HG03457 (cell line): Measurements from ENCODE around the gene ZCWPW1.
"Not testable (repeated sequence)": the region's sequence is repeated elsewhere in the genome, so short reads cannot be mapped to it uniquely, and the experiment has no call there.

Source experiments
- ATAC-seq: cut with Tn5 transposase; IDR thresholded peaks from one replicate; pipeline ENCODE4 v1.9.1; 2021; ENCODE audit warnings: moderate number of reproducible peaks; ENCODE audit not compliant: unreplicated experiment

The ZCWPW1 gene

DNA sequence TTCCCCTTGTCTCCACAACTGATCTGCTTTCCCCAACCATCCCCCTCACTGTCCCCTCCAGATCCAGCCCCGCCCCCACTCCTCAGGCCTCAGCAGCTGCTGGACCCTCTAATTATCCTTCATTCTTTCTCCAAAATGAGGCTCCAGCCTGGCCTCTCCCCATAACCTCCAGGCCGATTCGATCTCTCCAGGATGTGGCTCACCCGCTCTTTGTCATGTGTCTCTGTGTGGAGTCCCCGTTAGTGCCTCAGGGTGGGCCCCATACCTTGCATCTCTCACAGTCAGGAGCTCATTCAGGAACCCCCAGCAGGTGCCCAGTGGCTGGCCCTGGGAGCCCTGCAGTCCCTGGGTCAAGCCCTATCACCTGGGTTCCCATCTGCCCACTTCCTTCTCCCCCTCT lies 53.9 kb downstream of the ZCWPW1 start:
- ATAC-seq = no peak

DNA sequence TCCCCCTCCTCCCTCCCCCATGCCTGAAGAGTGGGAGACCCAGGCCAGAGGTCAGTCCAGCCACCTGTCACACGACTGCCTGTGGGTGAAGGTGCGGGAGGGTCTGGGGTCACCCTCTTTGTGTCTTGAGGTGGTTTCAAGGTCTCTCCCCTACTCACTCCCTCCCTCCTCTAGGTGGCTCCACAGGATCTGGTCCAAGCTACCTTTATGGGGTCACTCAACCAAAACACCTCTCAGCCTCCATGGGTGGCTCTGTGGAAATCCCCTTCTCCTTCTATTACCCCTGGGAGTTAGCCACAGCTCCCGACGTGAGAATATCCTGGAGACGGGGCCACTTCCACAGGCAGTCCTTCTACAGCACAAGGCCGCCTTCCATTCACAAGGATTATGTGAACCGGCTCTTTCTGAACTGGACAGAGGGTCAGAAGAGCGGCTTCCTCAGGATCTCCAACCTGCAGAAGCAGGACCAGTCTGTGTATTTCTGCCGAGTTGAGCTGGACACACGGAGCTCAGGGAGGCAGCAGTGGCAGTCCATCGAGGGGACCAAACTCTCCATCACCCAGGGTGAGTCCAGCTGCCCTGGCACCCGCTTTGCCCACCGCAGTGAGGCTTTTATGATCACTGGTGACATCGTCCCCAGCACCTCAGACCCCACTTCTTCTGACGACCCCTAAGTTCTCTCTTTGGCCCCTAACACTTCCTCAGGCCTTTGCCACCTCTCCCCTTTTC lies 54.5 kb downstream of the ZCWPW1 start:
- not testable (repeated sequence) for ATAC-seq

DNA sequence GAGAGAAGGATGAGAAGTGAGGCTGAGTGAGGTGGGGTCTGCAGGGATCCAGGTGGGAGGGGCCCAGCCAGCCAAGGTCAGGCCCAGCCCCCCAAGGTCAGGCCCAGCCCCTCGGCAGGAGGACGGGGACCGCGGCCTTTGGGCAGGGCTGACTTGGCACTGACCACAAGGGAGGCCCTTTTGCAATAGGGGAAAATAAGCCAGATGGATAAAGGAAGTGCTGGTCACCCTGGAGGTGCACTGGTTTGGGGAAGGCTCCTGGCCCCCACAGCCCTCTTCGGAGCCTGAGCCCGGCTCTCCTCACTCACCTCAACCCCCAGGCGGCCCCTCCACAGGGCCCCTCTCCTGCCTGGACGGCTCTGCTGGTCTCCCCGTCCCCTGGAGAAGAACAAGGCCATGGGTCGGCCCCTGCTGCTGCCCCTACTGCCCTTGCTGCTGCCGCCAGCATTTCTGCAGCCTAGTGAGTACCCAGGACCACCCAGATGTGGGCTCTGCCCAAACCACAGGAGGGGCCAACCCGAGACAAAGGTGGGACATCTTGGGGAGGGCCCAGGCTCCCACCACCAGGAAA lies 55.2 kb downstream of the ZCWPW1 start, which contains the start of gene PILRA:
Gene PILRA (plus strand): TSS at position 227 of the 571 bp plus-strand sequence. CDS start 170 bp downstream, at position 397.
- ATAC-seq = no peak

DNA sequence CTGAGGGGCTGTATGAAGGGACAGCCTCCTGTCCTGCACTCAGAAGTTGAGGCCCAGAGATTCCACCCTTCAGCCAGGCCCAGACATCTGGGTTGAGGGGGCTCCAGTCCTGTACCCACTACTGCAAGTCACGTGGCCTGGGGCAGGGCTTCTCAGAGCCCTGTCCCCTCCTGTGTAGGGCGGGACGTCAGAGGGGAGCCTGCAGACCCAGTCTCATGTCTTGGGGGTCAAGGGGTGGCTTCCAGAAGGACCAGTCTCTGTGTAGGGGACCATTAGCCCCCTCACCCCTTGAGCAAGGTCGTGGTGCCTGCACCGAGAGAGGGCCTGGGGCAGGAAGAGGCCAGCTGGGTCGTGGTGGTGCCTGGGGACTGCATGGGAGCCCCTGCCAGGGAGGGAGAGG lies 55.8 kb downstream of the ZCWPW1 start:
- ATAC-seq = no peak

DNA sequence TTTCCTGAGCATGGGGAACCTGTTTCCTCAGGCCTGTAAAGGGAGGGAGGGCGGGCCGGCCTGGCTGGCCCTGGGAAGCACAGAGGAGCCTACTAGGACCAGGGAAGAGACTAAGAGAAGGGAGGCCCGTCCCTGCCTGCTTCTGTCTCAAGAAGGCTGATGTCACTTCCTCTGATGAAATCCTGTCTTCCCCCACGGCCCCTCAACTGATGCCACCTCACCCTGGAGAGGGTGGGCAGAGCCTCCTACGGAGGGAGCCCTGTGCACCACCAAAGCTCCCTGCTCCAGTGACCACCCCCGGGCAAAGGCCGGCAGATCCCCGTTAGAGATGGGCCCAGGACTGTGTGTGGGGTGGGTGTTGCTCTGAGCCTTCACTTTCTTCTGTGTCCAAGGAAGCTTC lies 56.2 kb downstream of the ZCWPW1 start:
- ATAC-seq = no peak

DNA sequence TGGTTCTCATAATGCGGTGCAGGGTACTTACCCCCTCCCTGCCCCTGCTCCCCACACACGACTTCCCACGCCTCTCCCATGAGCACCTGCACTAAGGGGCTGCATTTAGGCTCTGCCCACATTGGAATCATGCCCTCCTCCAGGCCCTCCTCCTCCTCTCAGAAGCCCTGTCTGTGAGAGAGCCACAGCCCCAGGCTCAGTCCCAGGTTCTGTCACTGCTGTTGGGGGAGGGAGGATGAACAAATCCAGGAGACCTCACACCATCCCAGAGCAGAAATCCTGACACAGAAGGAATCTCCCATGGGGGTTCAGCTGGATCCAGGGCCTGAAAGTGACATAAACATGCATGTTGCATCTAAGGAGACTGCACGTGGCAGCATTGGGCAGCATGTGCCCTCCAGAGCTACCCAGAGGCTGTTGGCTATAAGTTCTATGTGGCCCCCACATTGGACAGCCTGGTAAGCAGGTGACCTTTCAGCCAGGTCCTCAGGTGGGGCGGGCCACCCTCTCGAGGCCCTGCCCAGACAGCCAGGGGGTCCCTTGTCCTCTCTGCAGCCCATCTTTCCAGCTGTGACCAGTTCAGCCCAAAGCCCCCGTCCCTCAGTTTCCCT lies 56.8 kb downstream of the ZCWPW1 start:
- ATAC-seq = no peak

DNA sequence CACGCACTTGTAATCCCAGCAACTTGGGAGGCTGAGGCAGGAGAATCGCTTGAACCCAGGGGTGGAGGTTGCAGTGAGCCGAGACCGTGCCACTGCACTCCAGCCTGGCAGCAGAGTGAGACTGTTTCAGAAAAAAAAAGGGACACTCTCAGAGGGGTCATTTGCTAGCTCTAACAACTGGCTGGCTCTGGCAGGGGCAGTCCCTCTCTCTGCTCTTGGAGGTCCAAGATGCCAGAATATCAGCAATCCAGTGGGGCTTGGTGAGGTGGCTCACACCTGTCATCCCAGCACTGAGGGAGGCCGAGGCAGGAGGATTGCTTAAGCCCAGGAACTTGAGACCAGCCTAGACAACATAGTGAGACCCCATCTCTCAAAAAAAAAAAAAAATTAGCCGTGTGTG lies 57.8 kb downstream of the ZCWPW1 start:
- no peak for ATAC-seq

DNA sequence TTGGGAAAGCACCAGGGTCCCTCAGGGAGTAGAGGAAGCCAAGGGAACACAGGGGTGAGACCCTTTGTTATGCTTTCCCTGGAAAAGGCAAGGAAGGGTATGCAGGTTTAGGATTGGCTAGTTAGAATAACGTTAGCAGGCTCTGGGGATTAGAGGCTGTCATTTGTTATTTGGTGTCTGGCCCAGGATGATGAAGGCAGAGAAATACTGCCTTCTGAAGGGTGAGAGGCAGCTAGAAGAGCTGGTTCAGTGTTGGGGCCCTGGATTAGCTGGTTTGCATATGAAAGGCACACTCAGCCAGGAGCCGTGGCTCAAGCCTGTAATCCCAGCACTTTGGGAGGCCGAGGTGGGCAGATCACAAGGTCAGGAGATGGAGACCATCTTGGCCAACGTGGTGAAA lies 58.2 kb downstream of the ZCWPW1 start:
- ATAC-seq = no peak

DNA sequence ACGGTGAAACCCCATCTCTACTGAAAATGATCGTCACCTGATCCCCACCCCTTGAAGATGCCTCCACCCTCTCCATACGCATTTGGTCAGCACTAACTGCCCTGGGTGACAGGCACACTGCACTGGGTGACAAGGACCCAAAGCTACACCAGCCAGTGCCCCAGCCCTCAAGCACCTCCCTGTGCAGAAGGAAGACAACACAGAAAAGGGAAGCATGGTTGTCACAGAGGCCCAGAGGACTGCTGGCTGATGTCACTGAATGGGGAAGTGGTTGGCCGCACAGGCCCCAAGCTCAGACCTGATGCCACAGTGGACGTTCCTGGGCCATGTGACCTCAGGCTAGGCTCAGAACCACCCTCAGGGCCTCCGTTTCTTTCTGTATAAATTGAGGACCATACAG lies 59.4 kb downstream of the ZCWPW1 start:
- ATAC-seq = peak; percentile 51

DNA sequence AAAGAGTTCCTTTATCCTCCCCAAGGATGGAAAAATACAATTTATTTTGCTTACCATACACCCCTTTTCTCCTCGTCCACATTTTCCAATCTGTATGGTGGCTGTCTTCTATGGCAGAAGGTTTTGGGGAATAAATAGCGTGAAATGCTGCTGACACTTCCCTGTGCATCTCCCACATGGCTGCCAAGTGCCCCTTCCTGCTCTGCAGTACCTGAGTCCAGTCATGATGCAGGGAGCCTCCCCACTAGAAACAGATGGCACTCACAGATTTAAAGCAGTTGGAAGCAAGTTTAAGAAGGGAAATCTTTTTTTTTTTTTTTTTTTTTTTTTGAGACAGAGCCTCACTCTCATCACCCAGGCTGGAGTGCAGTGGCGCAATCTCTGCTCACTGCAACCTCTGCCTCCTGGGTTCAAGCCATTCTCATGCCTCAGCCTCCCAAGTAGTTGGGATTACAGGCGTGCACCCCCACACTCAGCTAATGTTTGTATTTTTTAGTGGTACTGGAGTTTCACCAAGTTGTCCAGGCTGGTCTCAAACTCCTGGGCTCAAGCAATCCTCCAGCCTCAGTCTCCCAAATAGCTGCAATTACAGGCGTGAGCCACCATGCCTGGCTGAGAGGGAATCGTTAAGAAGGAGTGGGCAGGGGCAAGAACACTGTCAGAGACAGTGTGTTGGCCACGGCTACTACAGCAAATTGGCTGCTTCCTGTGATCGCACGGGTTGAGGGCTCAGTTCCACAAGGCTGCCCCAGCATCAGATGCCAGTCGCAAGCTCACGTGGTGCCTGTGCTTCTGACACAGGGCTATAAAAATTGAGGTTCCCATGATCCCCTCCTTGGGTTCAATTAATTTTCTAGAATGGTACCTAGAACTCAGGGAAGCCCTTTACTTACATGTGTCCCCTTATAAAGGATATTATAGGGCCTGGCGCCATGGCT lies 60.6 kb downstream of the ZCWPW1 start:
- no peak for ATAC-seq

DNA sequence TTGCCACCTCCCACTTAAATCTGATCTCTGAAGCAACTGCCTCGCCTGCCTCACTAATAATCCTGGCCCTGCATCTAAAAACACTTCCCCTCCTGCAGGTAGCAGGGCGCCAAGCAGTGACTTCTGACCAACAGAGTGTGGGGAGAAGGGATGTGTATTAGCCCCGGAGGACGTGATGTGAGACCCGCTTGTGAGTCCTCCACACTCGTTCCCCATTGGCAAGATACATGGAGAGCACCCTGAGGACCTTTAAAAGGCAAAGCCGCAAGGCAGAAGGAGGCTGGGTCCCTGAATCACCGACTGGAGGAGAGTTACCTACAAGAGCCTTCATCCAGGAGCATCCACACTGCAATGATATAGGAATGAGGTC lies 61.3 kb downstream of the ZCWPW1 start:
- no peak for ATAC-seq

DNA sequence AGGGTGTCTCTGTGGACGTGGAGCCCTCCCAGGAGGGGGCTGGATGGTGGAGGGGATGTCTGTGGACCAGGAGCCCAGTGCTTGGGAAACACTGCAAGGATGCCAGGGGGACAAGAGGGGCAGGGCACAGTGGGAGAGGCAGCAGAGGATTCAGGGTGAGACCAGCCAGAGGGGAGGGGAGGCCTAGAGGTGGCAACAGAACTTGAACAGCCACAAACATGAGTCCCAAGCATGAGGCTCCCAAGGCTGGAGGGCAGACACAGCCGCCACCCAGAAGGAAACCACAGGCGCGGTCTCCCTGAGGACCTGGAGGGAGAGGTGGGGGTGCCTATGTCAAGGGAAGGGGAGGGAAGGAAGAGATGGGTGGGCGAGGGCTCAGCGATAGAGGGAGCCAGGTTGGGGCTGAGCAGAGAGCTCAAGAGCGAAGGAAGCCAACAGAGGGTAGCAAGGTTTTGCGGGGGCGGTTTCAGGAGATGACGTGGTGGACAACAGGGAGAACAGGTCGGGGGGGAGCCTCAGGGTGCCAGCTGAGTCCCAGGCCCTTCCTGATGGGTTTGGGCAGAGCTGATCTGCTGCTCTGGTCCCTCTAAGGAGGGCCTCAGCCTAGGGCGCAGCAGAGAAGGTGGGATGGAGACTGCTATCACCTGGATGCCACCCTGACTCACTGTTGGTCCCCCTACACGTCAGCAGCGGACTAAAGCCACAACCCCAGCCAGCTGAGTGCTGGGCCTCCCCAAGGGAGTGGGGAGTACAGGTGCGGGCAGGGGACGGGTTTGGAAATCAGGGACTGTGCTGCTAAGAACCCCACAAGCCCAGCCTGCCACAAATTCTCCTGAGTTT lies 61.9 kb downstream of the ZCWPW1 start:
- no peak for ATAC-seq

DNA sequence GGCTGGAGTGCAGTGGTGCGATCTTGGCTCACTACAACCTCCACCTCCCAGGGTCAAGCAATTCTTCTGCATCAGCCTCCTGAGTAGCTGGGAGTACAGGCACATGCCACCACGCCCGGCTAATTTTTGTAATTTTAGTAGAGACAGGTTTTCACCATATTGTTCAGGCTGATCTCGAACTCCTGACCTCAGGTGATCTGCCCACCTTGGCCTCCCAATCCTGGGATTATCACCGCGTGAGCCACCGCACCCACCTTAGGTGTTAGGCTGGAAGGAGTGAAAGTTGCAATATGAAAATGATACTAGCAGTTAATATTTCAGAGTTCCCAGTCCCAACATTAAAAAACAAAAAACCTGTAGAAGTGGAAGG lies 62.5 kb downstream of the ZCWPW1 start:
- not testable (repeated sequence) for ATAC-seq

DNA sequence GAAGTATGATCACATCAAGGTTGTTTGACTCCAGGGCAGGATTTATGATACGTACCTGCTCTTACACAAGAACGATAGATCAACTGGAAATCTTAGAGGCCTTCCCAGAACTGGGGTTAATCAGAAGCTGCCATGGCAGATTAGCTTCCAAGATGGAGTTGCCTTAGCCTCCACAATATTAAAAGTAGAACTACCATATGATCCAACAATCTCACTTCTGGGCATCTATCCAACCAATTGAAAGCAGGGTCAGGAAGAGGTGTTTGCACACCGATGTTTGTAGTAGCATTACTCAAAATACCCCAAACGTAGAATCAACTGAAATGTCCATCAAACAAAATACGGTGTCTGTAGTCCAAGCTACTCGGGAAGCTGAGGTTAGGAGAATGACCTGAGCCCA lies 64.0 kb downstream of the ZCWPW1 start:
- no peak for ATAC-seq

DNA sequence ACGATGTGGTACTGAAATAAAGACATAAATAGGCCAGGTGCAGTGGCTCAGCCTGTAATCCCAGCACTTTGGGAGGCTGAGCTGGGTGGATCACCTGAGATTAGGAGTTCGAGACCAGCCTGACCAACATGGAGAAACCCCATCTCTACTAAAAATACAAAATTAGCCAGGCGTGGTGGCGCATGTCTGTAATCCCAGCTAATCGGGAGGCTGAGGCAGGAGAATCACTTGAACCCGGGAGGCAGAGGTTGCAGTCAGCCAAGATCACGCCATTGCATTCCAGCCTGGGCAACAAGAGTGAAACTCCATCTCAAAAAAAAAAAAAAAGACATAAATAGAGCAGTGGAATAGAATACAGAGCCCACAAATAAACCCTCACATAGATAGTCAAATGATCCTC lies 64.7 kb downstream of the ZCWPW1 start:
- not testable (repeated sequence) for ATAC-seq

DNA sequence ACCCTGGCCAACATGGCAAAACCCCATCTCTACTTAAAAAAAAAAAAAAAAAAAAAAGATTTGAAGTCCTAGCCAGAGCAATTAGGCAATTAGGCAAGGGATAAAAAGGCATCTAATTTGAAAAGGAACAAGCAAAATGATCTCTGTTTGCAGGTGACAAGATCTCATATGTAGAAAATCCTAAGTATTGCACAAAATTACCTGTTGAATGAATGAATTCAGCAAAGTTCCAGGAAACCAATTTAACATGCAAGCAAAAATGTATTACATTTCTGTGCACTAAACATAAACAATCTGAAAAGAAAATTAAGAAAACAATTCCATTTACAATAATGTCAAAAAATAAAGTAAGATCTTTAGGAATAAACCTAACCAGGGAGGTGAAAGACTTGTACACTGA lies 65.4 kb downstream of the ZCWPW1 start:
- no peak for ATAC-seq

DNA sequence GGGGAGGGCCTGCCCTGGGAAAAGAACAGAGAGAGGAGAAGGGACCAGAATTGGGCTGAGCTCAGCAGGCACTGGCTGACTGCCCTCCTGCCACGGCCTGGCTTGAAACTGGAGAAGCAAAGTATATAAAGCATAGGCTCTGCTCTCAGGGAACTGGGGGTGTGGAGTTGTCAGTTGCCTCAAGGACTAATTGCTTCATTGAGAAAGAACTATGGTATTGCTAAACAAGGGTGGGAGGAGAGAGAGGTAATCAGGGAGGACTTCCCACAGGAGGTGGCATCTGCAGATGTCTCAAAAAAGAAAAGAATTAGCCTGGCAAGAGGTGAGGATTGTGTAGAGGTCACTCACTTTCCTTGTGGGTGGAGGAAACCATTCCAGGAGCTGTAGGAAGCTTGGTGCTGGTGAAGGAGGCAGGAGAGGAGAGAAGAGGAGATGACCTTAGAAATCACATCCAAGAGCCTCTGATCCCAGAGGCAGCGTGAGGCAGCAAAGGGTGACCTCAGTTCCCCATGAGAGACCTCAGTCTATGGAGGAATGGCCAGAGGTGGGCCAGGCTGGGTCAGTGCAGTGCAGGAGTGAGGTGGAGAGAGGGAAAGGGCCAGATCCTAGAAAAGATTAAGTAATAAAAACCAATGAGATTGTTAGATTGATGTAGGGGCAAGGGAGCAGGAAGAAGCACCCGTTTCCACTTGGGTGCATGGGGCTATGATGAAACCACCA lies 68.2 kb downstream of the ZCWPW1 start:
- ATAC-seq = no peak

DNA sequence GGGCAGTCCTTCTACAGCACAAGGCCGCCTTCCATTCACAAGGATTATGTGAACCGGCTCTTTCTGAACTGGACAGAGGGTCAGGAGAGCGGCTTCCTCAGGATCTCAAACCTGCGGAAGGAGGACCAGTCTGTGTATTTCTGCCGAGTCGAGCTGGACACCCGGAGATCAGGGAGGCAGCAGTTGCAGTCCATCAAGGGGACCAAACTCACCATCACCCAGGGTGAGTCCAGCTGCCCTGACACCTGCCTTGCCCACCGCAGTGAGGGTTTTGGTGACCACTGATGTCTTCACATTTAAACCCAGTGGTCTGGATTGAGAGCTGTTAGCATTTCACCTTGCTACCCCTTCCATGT lies 69.7 kb downstream of the ZCWPW1 start:
- no peak for ATAC-seq

DNA sequence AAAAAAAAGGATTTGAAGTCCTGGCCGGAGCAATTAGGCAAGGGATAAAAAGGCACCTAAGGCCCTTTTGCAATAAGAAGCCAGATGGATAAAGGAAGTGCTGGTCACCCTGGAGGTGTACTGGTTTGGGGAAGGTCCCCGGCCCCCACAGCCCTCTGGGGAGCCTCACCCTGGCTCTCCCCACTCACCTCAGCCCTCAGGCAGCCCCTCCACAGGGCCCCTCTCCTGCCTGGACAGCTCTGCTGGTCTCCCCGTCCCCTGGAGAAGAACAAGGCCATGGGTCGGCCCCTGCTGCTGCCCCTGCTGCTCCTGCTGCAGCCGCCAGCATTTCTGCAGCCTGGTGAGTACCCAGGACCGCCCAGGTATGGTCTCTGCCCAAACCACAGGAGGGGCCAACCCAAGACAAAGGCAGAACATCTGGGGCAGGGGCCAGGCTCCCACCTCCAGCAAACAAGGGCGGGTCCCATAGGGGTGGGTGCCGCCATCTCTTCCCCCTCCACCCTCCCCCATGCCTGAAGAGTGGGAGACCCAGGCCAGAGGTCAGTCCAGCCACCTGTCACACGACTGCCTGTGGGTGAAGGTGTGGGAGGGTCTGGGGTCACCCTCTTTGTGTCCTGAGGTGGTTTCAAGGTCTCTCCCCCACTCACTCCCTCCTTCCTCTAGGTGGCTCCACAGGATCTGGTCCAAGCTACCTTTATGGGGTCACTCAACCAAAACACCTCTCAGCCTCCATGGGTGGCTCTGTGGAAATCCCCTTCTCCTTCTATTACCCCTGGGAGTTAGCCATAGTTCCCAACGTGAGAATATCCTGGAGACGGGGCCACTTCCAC lies 70.3 kb downstream of the ZCWPW1 start, which contains the start of gene PILRB:
Gene PILRB (plus strand): TSS at position 91 of the 830 bp plus-strand sequence. CDS start 186 bp downstream, at position 277.
- no peak for ATAC-seq
